ENCODE measurements around the gene SUGP2.

DNA sequence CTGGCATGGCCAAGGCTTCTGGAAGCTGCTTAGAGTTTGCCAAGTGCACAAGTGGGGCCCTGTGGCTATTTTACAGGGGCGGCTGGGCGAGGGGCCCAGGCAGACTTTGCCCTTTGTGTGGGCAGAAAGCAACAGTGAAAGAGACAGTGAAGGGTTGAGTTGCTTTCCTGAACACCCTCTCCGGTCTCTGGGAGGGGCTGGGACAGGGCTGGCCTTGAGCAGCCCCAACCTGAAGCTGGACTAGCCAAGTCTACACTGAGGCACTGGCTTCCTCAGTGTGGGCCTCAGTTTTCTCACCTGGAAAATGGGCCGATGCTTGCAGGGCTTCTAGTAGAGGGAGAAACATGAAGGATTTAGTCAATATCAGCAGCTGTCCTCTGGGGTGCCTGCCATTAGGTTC is 89.9 kb downstream of the SUGP2 start:
- TF ChIP-seq, protein P1, sequence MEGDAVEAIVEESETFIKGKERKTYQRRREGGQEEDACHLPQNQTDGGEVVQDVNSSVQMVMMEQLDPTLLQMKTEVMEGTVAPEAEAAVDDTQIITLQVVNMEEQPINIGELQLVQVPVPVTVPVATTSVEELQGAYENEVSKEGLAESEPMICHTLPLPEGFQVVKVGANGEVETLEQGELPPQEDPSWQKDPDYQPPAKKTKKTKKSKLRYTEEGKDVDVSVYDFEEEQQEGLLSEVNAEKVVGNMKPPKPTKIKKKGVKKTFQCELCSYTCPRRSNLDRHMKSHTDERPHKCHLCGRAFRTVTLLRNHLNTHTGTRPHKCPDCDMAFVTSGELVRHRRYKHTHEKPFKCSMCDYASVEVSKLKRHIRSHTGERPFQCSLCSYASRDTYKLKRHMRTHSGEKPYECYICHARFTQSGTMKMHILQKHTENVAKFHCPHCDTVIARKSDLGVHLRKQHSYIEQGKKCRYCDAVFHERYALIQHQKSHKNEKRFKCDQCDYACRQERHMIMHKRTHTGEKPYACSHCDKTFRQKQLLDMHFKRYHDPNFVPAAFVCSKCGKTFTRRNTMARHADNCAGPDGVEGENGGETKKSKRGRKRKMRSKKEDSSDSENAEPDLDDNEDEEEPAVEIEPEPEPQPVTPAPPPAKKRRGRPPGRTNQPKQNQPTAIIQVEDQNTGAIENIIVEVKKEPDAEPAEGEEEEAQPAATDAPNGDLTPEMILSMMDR (IDR thresholded peaks at IDR 0.05; ENCODE audit: insufficient read depth, low read length, poor library complexity, severe bottlenecking), result no peak
- TF ChIP-seq EZH2phosphoT487 (conservative IDR thresholded peaks at IDR 0.05; ENCODE audit: low read length), result no peak

Measured in SU-DHL-6 (cell line).